HL-60 (cell line): Measurements from ENCODE around the gene ZNRF2.

Source experiments
- GABPA ChIP-seq: IDR thresholded peaks from 2 replicates; pipeline ENCODE4 v1.6.1; 2012; ENCODE audit warnings: low read depth
- POLR2AphosphoS5 ChIP-seq: IDR thresholded peaks from 2 replicates; pipeline ENCODE4 v1.6.1; 2012; ENCODE audit warnings: low read depth
- SPI1 ChIP-seq: IDR thresholded peaks from 2 replicates; pipeline ENCODE4 v1.6.1; 2012; ENCODE audit warnings: low read depth, mild to moderate bottlenecking, borderline replicate concordance
- TF ChIP-seq, protein P1 (sequence below): IDR thresholded peaks from one replicate; pipeline ENCODE4 v1.5.1; 2011; ENCODE audit warnings: low read length, control low read depth, inconsistent platforms; ENCODE audit not compliant: insufficient read depth
- TF ChIP-seq, protein P2 (sequence below): IDR thresholded peaks from 2 replicates; pipeline ENCODE4 v1.6.1; 2012; ENCODE audit warnings: low read depth; ENCODE audit not compliant: insufficient replicate concordance

DNA sequence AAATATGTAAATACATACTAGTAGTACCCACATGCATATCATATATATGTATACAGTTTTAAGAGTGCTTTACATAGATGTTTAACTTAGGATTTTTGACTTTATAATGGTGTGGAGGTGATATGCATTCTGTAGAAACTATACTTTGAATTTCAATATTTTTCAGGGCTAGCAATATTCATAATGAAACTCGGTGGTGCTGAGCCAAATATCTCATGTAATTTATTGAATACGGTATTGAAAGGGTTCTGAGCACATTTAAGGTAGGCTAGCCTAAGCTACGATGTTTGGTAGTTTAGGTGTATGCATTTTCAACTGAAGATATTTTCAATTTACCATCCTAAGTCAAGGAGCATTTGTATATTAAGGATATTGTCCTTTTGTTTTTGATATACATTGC is 36.0 kb downstream of the ZNRF2 start:
- TF ChIP-seq, protein P1, sequence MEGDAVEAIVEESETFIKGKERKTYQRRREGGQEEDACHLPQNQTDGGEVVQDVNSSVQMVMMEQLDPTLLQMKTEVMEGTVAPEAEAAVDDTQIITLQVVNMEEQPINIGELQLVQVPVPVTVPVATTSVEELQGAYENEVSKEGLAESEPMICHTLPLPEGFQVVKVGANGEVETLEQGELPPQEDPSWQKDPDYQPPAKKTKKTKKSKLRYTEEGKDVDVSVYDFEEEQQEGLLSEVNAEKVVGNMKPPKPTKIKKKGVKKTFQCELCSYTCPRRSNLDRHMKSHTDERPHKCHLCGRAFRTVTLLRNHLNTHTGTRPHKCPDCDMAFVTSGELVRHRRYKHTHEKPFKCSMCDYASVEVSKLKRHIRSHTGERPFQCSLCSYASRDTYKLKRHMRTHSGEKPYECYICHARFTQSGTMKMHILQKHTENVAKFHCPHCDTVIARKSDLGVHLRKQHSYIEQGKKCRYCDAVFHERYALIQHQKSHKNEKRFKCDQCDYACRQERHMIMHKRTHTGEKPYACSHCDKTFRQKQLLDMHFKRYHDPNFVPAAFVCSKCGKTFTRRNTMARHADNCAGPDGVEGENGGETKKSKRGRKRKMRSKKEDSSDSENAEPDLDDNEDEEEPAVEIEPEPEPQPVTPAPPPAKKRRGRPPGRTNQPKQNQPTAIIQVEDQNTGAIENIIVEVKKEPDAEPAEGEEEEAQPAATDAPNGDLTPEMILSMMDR = no peak
- TF ChIP-seq SPI1 (no peak), POLR2AphosphoS5 (no peak), GABPA (no peak)
- TF ChIP-seq, protein P2, sequence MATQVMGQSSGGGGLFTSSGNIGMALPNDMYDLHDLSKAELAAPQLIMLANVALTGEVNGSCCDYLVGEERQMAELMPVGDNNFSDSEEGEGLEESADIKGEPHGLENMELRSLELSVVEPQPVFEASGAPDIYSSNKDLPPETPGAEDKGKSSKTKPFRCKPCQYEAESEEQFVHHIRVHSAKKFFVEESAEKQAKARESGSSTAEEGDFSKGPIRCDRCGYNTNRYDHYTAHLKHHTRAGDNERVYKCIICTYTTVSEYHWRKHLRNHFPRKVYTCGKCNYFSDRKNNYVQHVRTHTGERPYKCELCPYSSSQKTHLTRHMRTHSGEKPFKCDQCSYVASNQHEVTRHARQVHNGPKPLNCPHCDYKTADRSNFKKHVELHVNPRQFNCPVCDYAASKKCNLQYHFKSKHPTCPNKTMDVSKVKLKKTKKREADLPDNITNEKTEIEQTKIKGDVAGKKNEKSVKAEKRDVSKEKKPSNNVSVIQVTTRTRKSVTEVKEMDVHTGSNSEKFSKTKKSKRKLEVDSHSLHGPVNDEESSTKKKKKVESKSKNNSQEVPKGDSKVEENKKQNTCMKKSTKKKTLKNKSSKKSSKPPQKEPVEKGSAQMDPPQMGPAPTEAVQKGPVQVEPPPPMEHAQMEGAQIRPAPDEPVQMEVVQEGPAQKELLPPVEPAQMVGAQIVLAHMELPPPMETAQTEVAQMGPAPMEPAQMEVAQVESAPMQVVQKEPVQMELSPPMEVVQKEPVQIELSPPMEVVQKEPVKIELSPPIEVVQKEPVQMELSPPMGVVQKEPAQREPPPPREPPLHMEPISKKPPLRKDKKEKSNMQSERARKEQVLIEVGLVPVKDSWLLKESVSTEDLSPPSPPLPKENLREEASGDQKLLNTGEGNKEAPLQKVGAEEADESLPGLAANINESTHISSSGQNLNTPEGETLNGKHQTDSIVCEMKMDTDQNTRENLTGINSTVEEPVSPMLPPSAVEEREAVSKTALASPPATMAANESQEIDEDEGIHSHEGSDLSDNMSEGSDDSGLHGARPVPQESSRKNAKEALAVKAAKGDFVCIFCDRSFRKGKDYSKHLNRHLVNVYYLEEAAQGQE = no peak
